GM12875 (cell line): ENCODE data around the gene AMH.

Experiments used
- H3K4me3 ChIP-seq: one replicate; pipeline ENCODE4 v1.5.1; 2011; ENCODE audit warnings: low read depth, low read length, control low read depth
- CTCF ChIP-seq: IDR thresholded peaks from 2 replicates; pipeline ENCODE4 v1.5.1; 2011; ENCODE audit warnings: low read depth, mild to moderate bottlenecking, control low read depth, inconsistent platforms, low read length, moderate library complexity, borderline replicate concordance; ENCODE audit not compliant: insufficient read depth

Gene AMH

GRCh38 chr19:2269244-2270156 is 20.4 kb downstream of the AMH start:
- H3K4me3 ChIP-seq = peak overlapping the region; percentile 99
- peak; percentile 28; the same call in 1 of the 2 replicates for TF ChIP-seq CTCF

GRCh38 chr19:2270157-2270422 is 21.0 kb downstream of the AMH start:
- peak overlapping the region; percentile 99 for H3K4me3 ChIP-seq
- TF ChIP-seq CTCF = no peak

GRCh38 chr19:2270423-2271233 is 21.5 kb downstream of the AMH start:
- H3K4me3 ChIP-seq = peak overlapping the region; percentile 99
- TF ChIP-seq CTCF = no peak

- no peak for TF ChIP-seq CTCF
- H3K4me3 ChIP-seq = peak overlapping the region; percentile 99
Observed at GRCh38 chr19:2271234-2272103, 22.3 kb downstream of the AMH start.

- TF ChIP-seq CTCF = peak; percentile 95
- peak overlapping the region; percentile 99 for H3K4me3 ChIP-seq
Observed at GRCh38 chr19:2273356-2274184, 24.4 kb downstream of the AMH start.

- H3K4me3 ChIP-seq = no peak overlapping the region
- no peak for TF ChIP-seq CTCF
Observed at GRCh38 chr19:2274185-2274711, 25.1 kb downstream of the AMH start.
